Stimulated activated CD8-positive, alpha-beta memory T cell treated with anti-CD3 and anti-CD28 coated beads, Interleukin-4, amount 100 ng/mL, for 1 hour (primary cell): ENCODE results near the gene SFI1.

Experiments
- DNase-seq, 2 donors: peaks; one replicate each; pipeline ENCODE4 v3.0.0-alpha.2; 2020; ENCODE audit warnings: low read depth in 2 of 2, low spot score in 1 of 2

Gene SFI1

DNA sequence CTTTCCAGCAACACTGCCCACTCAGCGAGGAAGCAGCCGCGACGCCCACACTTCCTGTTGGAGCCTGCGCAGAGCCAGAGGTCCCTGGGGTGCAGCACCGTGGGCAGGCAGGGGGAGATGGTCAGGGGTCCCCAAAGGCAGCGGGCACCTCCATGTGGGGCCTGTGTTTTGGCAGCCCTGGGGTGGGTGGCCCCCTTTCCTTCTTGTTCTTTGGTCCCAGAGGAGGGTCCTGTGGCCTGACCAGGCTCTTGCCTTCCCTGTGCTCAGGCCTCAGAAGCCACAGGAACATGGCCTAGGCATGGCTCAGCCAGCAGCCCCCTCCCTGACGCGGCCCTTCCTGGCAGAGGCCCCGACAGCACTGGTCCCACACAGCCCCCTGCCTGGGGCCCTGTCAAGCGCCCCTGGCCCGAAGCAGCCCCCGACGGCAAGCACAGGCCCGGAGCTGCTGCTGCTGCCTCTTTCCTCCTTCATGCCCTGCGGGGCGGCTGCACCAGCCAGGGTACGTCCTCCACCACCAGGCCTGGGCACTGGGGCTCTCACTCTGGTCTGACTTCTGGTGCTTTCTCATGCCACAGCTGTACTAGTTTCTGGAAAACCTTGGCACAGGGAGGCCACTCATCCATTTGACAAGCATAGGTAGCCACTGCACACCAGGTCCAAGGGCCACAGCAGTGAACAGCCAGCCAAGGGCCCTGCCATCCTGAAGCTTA lies 118.6 kb downstream of the SFI1 start:
- no peak for DNase-seq

DNA sequence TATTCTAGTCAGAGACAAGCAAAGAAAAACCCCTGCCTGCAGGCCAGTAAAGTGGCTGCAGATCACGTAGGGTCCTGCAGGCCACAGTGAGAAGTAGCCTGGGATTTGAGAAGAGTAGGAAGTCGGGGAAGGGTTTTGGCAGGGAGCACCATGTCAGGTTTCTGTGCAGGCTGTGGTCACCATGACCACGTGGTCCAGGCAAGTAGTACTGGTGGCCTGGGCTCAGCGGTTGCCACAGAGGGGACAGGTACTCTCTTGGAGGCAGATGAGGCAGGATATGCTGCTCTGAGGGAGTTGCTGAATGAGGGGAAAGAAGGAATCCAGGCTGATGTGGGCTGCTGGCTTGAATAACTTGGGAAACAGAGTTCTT lies 119.1 kb downstream of the SFI1 start:
- DNase-seq: no peak

- DNase-seq: no peak
These were observed 119.6 kb downstream of the SFI1 start for GRCh38 chr22:31615940-31616314.

- DNase-seq: no peak
These were observed 120.1 kb downstream of the SFI1 start for GRCh38 chr22:31616315-31616980.

DNA sequence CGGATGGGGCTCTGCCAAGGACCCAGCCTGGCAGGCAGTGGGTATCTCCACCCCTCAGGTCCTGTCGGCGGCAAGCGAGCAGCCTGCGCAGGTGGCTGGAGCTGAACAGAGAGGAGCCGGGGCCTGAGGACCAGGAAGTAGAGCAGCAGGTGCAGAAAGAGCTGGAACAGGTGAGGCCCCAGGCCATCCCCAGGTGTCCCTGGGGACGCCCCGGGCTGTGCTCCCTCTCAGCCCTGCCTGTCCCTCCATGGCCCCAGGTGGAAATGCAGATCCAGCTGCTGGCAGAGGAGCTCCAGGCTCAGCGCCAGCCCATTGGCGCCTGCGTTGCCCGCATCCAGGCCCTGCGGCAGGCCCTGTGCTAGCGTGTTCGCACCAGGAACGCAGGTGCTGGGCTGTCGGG lies 121.7 kb downstream of the SFI1 start:
- DNase-seq: no peak

- no peak for DNase-seq
These were observed 122.3 kb downstream of the SFI1 start for GRCh38 chr22:31618471-31619176.

GRCh38 chr22:31619611-31620300 lies 123.4 kb downstream of the SFI1 start:
- DNase-seq: no peak

- DNase-seq: no peak
These were observed 124.6 kb downstream of the SFI1 start for GRCh38 chr22:31620756-31621480.

- DNase-seq: no peak
These were observed 125.3 kb downstream of the SFI1 start for GRCh38 chr22:31621507-31622124.

GRCh38 chr22:31622980-31623379 lies 126.6 kb downstream of the SFI1 start:
- DNase-seq: no peak

GRCh38 chr22:31623592-31624304 lies 127.4 kb downstream of the SFI1 start:
- no peak for DNase-seq

DNA sequence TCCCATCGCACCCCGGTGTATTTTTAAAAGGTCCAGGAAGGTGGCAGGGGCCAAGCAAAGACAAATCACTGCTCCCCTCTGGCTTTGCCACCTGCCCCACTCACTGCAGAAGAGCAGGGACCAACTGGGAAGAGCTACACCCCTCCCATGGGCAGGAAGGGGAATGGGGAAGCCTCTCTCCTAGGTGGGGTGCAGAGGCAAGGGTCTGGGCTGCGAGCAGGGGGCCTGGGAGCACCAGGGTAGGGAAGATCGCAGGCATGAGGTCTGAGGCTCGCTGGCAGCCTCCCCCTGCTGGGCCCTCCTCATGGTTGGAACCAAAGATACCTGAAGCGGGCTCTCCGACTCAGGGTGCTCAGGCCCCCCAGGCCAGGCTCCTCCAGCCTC lies 128.9 kb downstream of the SFI1 start:
- DNase-seq: no peak

- DNase-seq: no peak
These were observed 129.5 kb downstream of the SFI1 start for GRCh38 chr22:31625661-31626426.

DNA sequence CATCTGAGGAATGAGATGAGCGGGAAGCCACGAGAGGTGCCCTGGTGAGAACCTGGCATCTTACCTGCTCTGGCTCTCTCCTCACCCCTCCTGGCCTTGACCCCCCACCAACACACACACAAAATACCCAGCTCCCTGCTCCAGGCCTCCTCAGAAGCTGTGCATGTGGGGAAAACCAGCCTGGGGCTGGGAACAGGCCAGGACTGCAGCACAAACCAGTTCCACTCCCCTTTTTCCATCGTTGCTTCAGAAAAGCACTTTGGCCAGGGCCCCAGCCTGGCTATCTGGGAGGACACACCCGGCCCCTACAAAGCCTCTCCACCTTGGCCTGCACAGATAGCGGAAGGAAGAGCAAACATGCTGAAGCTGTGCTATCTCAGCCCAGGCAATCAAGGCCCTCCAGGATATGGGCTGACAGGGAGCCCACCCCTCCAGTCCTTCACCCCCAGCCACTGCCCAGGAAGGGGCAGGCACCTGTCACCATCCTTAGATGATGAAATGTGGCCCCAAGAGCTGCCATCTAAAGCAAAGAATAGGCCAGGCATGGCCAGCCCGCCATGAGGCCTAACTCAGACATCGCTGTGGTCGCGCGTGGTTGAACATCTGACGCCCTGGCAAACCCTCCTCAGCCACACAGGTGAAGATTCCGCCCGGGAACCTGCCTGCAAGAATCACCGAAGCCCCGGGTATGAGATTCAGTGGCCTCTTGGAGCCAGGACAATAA lies 130.3 kb downstream of the SFI1 start:
- DNase-seq: no peak

GRCh38 chr22:31627223-31627731 lies 130.9 kb downstream of the SFI1 start:
- no peak for DNase-seq

GRCh38 chr22:31628362-31628761 lies 132.0 kb downstream of the SFI1 start:
- DNase-seq: no peak

DNA sequence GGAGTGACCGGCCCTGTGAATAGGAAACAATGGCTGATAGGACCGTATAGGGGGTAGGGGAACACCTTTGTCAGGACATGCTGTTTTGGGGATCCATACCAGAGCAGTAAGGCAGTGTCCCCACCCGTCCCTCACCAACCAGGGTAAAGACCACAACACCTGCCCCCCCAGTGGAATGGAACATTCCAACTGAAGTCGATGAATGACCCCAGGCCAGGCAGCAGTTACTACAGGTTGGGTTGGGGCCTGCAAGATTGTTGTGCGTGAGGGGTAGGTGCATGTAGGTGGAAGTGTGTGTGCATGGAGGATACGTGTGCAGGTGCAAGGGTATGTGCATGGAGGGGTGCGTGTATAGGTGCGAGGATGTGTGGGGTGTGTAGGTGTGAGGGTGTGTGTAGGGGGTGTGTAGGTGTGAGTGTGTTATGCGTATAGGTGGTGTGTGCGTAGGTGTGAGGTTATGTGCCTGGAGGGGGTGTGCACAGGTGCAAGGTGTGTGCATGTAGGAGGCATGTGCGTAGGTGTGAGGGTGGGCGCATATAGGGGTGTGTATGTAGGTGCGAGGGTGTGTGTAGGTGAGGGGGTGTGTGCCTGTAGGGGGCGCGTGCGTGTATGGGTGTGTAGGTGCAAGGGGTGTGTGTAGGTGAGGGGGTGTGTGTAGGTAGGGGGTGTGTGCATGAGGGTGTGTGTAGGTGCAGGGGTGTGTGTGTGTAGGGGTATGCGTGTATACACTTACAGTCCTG lies 132.8 kb downstream of the SFI1 start:
- DNase-seq: no peak

- no peak for DNase-seq
These were observed 133.4 kb downstream of the SFI1 start for GRCh38 chr22:31629741-31630184.
